HepG2 (cell line): ENCODE results near the gene CHST13. TPM values are rescaled to one million over a fixed set of nuclear protein-coding genes. Genes with fewer than 3 reads are reported as not detected.
A peak's percentile ranks its signal among the peaks of the same experiment; 100 is the strongest.

Experiments used
- SMYD3 ChIP-seq: sonication (generic); formaldehyde crosslinking; IDR thresholded peaks from 2 replicates; pipeline ENCODE4 v1.8.1; 2023; ENCODE audit warnings: mild to moderate bottlenecking, missing genetic modification reagents
- SRSF9 ChIP-seq: fragments of 200-400 bp; formaldehyde crosslinking; IDR thresholded peaks from 2 replicates; pipeline ENCODE4 v1.6.1; 2018; ENCODE audit warnings: borderline replicate concordance, mild to moderate bottlenecking, low read depth, low read length; ENCODE audit not compliant: insufficient read depth, poor library complexity, severe bottlenecking
- ZFYVE20 ChIP-seq: sonication (generic); formaldehyde crosslinking; IDR thresholded peaks from 2 replicates; pipeline ENCODE4 v1.8.0; 2023; ENCODE audit warnings: low read depth, mild to moderate bottlenecking, moderate library complexity, missing genetic modification reagents, borderline replicate concordance
- ZNF264 ChIP-seq: sonication (generic); formaldehyde crosslinking; IDR thresholded peaks from 2 replicates; pipeline ENCODE4 v1.4.0; 2020; ENCODE audit warnings: missing genetic modification reagents
- ZNF317 ChIP-seq: sonication (generic); formaldehyde crosslinking; IDR thresholded peaks from 2 replicates; pipeline ENCODE4 v1.5.0; 2020; ENCODE audit warnings: mild to moderate bottlenecking, missing genetic modification reagents
- ZNF572 ChIP-seq: sonication (generic); formaldehyde crosslinking; IDR thresholded peaks from 2 replicates; pipeline ENCODE4 v1.5.1; 2020; ENCODE audit warnings: mild to moderate bottlenecking, missing genetic modification reagents
- ZNF746 ChIP-seq: sonication (generic); formaldehyde crosslinking; IDR thresholded peaks from 2 replicates; pipeline ENCODE4 v1.8.0; 2022; ENCODE audit warnings: mild to moderate bottlenecking, missing genetic modification reagents
- ZSCAN31 ChIP-seq: sonication (generic); formaldehyde crosslinking; IDR thresholded peaks from 2 replicates; pipeline ENCODE4 v1.5.0; 2020; ENCODE audit warnings: low read depth, mild to moderate bottlenecking, missing genetic modification reagents
- polyA plus RNA-seq, 8 experiments: library from polyadenylated mRNA; depleted of rRNA in 3 of 8; stranded (reverse) in 7 of 8; unstranded in 1 of 8; fragments of >200 nt; fragmentation: Illumina TruSeq in 4 of 8; extraction: Trizol in 4 of 8; gene quantifications; 2 replicates each; pipeline versions ENCODE4 v1.2.1 to v1.2.3, GENCODE V29; 2011 to 2016; ENCODE audit warnings: low read depth in 4 of 8, missing spikeins in 1 of 8, mixed read lengths in 1 of 8; ENCODE audit not compliant: insufficient read depth in 1 of 8
- total RNA-seq, 5 experiments: library from RNA; depleted of rRNA; stranded (reverse); fragments of >200 nt; fragmentation: Illumina TruSeq; extraction: Trizol; gene quantifications; 2 replicates each; pipeline ENCODE4 v1.2.3, GENCODE V29; 2016; ENCODE audit warnings: low read depth in 1 of 5
- TF ChIP-seq, protein P1 (sequence below): sonication (generic); formaldehyde crosslinking; IDR thresholded peaks from 2 replicates; pipeline ENCODE4 v1.5.0; 2020; ENCODE audit warnings: mild to moderate bottlenecking, missing genetic modification reagents
- TF ChIP-seq, protein P2 (sequence below): sonication (generic); formaldehyde crosslinking; IDR thresholded peaks from 2 replicates; pipeline ENCODE4 v1.4.0; 2020; ENCODE audit warnings: missing genetic modification reagents, borderline replicate concordance
- TF ChIP-seq, protein P3 (sequence below): sonication (generic); formaldehyde crosslinking; IDR thresholded peaks from 2 replicates; pipeline ENCODE4 v1.4.0; 2020; ENCODE audit warnings: missing genetic modification reagents, borderline replicate concordance
- TF ChIP-seq, protein P4 (sequence below): sonication (generic); formaldehyde crosslinking; IDR thresholded peaks from 2 replicates; pipeline ENCODE4 v1.4.0; 2020; ENCODE audit warnings: missing genetic modification reagents
- TF ChIP-seq, protein P5 (sequence below): sonication (generic); formaldehyde crosslinking; IDR thresholded peaks from 2 replicates; pipeline ENCODE4 v1.4.0; 2020; ENCODE audit warnings: mild to moderate bottlenecking, missing genetic modification reagents

CHST13 gene
- total and polyA plus RNA-seq, 2 of the 13 experiments (the other 11 are each of a cell fraction or from before 2014, with no cell fraction given), result 32.0 to 43.1 TPM

DNA sequence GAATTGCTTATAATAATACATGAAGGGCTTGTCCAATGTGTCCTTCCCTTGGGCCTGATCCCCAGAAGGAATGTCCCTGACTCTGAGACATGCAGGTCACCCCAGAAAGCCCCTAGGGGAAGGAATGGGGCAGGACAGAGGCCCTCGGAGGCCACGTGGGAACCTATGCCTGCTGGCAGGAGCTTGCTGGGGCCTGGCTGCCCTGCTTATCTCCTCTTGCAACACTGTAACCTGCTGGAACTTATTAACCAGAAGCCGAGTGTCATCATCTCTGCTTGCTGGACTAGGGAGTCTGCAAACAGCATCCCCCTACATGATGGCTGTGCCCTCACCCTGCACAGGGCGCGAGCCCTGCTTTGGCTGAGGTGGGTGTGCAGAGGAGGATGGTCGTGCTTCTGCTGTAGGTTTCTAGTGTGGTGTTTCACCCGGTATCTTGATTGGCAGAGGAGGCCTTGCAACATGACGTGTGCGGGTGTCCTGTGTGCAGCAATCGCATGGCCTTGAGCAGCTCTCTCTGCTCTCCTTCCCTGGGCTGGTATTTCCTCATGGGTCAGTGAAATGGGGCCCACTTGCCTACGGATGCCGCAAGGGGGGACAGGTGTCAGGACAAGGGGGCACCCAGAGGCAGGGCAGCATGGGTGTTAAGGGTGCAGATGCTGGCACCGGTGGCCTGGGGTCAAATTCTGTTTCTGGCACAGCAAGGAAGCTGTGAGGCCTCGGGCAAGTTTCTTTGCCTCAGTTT lies 5.0 kb downstream of the CHST13 start (continued):
- TF ChIP-seq, protein P1, sequence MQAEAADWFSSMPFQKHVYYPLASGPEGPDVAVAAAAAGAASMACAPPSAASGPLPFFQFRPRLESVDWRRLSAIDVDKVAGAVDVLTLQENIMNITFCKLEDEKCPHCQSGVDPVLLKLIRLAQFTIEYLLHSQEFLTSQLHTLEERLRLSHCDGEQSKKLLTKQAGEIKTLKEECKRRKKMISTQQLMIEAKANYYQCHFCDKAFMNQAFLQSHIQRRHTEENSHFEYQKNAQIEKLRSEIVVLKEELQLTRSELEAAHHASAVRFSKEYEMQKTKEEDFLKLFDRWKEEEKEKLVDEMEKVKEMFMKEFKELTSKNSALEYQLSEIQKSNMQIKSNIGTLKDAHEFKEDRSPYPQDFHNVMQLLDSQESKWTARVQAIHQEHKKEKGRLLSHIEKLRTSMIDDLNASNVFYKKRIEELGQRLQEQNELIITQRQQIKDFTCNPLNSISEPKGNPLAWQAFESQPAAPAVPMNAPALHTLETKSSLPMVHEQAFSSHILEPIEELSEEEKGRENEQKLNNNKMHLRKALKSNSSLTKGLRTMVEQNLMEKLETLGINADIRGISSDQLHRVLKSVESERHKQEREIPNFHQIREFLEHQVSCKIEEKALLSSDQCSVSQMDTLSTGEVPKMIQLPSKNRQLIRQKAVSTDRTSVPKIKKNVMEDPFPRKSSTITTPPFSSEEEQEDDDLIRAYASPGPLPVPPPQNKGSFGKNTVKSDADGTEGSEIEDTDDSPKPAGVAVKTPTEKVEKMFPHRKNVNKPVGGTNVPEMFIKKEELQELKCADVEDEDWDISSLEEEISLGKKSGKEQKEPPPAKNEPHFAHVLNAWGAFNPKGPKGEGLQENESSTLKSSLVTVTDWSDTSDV, result peak; percentile 33; the same call in 1 of the 2 replicates
- TF ChIP-seq ZNF264 (CRISPR knock-in tag), result peak; percentile 21; the same call in 1 of the 2 replicates
- TF ChIP-seq ZSCAN31 (CRISPR knock-in tag), result peak; percentile 65; the same call in 1 of the 2 replicates
- TF ChIP-seq SRSF9, result no peak
- TF ChIP-seq ZNF317 (CRISPR knock-in tag), result peak; percentile 87
- TF ChIP-seq, protein P2, sequence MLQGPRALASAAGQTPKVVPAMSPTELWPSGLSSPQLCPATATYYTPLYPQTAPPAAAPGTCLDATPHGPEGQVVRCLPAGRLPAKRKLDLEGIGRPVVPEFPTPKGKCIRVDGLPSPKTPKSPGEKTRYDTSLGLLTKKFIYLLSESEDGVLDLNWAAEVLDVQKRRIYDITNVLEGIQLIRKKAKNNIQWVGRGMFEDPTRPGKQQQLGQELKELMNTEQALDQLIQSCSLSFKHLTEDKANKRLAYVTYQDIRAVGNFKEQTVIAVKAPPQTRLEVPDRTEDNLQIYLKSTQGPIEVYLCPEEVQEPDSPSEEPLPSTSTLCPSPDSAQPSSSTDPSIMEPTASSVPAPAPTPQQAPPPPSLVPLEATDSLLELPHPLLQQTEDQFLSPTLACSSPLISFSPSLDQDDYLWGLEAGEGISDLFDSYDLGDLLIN (CRISPR knock-in tag), result no peak
- peak; percentile 81 for TF ChIP-seq ZNF746
- TF ChIP-seq, protein P3, sequence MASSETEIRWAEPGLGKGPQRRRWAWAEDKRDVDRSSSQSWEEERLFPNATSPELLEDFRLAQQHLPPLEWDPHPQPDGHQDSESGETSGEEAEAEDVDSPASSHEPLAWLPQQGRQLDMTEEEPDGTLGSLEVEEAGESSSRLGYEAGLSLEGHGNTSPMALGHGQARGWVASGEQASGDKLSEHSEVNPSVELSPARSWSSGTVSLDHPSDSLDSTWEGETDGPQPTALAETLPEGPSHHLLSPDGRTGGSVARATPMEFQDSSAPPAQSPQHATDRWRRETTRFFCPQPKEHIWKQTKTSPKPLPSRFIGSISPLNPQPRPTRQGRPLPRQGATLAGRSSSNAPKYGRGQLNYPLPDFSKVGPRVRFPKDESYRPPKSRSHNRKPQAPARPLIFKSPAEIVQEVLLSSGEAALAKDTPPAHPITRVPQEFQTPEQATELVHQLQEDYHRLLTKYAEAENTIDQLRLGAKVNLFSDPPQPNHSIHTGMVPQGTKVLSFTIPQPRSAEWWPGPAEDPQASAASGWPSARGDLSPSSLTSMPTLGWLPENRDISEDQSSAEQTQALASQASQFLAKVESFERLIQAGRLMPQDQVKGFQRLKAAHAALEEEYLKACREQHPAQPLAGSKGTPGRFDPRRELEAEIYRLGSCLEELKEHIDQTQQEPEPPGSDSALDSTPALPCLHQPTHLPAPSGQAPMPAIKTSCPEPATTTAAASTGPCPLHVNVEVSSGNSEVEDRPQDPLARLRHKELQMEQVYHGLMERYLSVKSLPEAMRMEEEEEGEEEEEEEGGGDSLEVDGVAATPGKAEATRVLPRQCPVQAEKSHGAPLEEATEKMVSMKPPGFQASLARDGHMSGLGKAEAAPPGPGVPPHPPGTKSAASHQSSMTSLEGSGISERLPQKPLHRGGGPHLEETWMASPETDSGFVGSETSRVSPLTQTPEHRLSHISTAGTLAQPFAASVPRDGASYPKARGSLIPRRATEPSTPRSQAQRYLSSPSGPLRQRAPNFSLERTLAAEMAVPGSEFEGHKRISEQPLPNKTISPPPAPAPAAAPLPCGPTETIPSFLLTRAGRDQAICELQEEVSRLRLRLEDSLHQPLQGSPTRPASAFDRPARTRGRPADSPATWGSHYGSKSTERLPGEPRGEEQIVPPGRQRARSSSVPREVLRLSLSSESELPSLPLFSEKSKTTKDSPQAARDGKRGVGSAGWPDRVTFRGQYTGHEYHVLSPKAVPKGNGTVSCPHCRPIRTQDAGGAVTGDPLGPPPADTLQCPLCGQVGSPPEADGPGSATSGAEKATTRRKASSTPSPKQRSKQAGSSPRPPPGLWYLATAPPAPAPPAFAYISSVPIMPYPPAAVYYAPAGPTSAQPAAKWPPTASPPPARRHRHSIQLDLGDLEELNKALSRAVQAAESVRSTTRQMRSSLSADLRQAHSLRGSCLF, result no peak
- no peak for TF ChIP-seq SMYD3 (CRISPR knock-in tag)
- TF ChIP-seq, protein P4, sequence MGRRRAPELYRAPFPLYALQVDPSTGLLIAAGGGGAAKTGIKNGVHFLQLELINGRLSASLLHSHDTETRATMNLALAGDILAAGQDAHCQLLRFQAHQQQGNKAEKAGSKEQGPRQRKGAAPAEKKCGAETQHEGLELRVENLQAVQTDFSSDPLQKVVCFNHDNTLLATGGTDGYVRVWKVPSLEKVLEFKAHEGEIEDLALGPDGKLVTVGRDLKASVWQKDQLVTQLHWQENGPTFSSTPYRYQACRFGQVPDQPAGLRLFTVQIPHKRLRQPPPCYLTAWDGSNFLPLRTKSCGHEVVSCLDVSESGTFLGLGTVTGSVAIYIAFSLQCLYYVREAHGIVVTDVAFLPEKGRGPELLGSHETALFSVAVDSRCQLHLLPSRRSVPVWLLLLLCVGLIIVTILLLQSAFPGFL, result no peak
- 0 out of 2 replicates have a peak, but pooled peaks have one; percentile 17 for TF ChIP-seq ZNF572
- no peak for TF ChIP-seq ZFYVE20 (CRISPR knock-in tag)
- TF ChIP-seq, protein P5, sequence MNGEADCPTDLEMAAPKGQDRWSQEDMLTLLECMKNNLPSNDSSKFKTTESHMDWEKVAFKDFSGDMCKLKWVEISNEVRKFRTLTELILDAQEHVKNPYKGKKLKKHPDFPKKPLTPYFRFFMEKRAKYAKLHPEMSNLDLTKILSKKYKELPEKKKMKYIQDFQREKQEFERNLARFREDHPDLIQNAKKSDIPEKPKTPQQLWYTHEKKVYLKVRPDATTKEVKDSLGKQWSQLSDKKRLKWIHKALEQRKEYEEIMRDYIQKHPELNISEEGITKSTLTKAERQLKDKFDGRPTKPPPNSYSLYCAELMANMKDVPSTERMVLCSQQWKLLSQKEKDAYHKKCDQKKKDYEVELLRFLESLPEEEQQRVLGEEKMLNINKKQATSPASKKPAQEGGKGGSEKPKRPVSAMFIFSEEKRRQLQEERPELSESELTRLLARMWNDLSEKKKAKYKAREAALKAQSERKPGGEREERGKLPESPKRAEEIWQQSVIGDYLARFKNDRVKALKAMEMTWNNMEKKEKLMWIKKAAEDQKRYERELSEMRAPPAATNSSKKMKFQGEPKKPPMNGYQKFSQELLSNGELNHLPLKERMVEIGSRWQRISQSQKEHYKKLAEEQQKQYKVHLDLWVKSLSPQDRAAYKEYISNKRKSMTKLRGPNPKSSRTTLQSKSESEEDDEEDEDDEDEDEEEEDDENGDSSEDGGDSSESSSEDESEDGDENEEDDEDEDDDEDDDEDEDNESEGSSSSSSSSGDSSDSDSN (CRISPR knock-in tag), result peak; percentile 79
